Natural killer cell (primary cell): ENCODE results near the gene LAMTOR1. TPM values are rescaled to one million over a fixed set of nuclear protein-coding genes. Genes with fewer than 3 reads are reported as not detected.

ENCODE experiments used
- ATAC-seq, 3 donors: fragments of 150-1000 bp in 2 of 3; fragments of 200-7000 bp in 1 of 3; cut with Tn5 transposase; 1 replicate in 1 of 3; 2 replicates in 2 of 3; pipeline ENCODE4 v1.10.0; 2021; ENCODE audit warnings: mild to moderate bottlenecking in 2 of 3, moderate library complexity in 2 of 3
- DNase-seq, 2 donors: peaks; one replicate each; pipeline versions ENCODE4 v3.0.0 to v3.0.0-alpha.2; 2013 to 2021; ENCODE audit warnings: mixed read lengths in 1 of 2
- H3K27ac ChIP-seq: one replicate; pipeline ENCODE4 v1.5.1; 2013; ENCODE audit warnings: mild to moderate bottlenecking, low read length
- H3K27me3 ChIP-seq: one replicate; pipeline ENCODE4 v1.6.1; 2013; ENCODE audit warnings: low read length; ENCODE audit not compliant: control insufficient read depth, insufficient read depth
- H3K36me3 ChIP-seq: one replicate; pipeline ENCODE4 v1.6.1; 2013; ENCODE audit warnings: low read length; ENCODE audit not compliant: control insufficient read depth, insufficient read depth
- H3K4me1 ChIP-seq: one replicate; pipeline ENCODE4 v1.6.1; 2013; ENCODE audit warnings: low read length; ENCODE audit not compliant: control insufficient read depth, insufficient read depth
- H3K4me3 ChIP-seq: one replicate; pipeline ENCODE4 v1.5.1; 2013; ENCODE audit warnings: low read length
- H3K9me3 ChIP-seq: one replicate; pipeline ENCODE4 v1.6.1; 2013; ENCODE audit warnings: low read length; ENCODE audit not compliant: control insufficient read depth, insufficient read depth
- H3K27ac Mint-ChIP-seq, 2 donors: one replicate each; pipeline ENCODE4 v1.8.0; 2022; ENCODE audit warnings: mild to moderate bottlenecking in 2 of 2, mixed read lengths in 2 of 2, moderate library complexity in 1 of 2
- H3K27me3 Mint-ChIP-seq, 2 donors: one replicate each; pipeline ENCODE4 v1.8.0; 2022; ENCODE audit warnings: low read depth in 2 of 2, mixed read lengths in 2 of 2
- H3K36me3 Mint-ChIP-seq: one replicate; pipeline ENCODE4 v1.8.0; 2022; ENCODE audit warnings: mixed read lengths
- H3K4me1 Mint-ChIP-seq, 2 donors: one replicate each; pipeline ENCODE4 v1.8.0; 2022; ENCODE audit warnings: mixed read lengths in 2 of 2
- H3K4me3 Mint-ChIP-seq: one replicate; pipeline ENCODE4 v1.8.0; 2022; ENCODE audit warnings: mild to moderate bottlenecking, moderate library complexity, mixed read lengths
- H3K9me3 Mint-ChIP-seq, 2 donors: one replicate each; pipeline ENCODE4 v1.8.0; 2022; ENCODE audit warnings: mixed read lengths in 2 of 2
- WGBS: methylation state at CpG from one replicate; pipeline ENCODE4 v1.1.7; 2013; ENCODE audit warnings: missing lambda C conversion rate; ENCODE audit not compliant: insufficient coverage; 5-methylcytosine and 5-hydroxymethylcytosine counted together
- intact Hi-C: fragments of 100-400 bp; cut with micrococcal nuclease; formaldehyde crosslinking; loops from one replicate; pipeline ENCODE4 v1.14.2; 2022
- total RNA-seq, 4 donors: library from RNA; stranded (reverse); fragments of 120-200 nt in 1 of 4; gene quantifications; one replicate each; pipeline versions ENCODE4 v1.2.3 to v1.2.4, GENCODE V29; 2013 to 2022
- TF ChIP-seq, protein P1 (sequence below): fragments of 200-600 bp; IDR thresholded peaks from one replicate; pipeline ENCODE4 v1.8.0; 2022; ENCODE audit warnings: antibody characterized with exemption

LAMTOR1 gene
- total RNA-seq, 3 donors from 2014 or later (not counting 1 experiment from before 2014, with no cell fraction given), result 55.5 to 62.9 (median 56.2) TPM

DNA sequence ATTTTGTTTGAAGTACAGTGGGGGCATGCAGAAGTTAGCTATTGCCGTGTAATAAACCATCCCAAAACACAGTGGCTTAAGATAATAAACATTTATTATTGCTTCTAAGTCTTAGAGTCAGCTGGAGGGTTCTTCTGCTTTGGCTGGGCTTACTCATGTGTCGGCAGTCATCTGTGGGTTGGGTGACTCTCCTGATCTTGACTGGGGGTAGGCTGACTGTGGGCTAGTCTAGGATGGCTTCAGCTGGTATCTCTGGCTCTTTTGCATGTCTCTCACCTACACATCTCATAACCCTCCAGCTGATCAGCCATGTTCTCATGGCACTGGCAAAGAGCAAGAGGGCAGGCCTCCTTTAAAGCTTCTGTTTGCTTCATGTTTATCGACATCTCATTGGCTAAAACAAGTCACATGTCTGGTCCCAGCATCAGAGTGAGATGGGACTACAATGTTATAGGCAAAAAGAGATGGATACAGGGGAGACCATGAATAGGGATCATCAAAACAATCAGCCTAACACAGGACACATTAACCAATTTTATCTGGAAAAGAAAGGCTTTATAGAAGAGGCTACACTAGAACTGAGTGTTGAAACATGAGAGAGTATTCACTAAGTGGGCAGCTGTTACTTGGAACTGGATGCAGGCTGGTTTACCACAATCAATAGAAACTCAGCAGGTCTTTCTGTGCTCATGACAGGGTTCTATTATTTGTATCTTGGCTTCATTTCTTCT, 17.3 kb downstream of the LAMTOR1 start:
- Histone ChIP-seq H3K36me3 (peaks cover 14% of the 10 kb centered on the region), H3K4me3 (no peak overlapping the region), H3K4me1 (peaks cover 7% of the 10 kb centered on the region), H3K27ac (no peak overlapping the region), H3K27me3 (no peaks in the 10 kb centered on the region), H3K9me3 (no peaks in the 10 kb centered on the region)
- TF ChIP-seq, protein P1, sequence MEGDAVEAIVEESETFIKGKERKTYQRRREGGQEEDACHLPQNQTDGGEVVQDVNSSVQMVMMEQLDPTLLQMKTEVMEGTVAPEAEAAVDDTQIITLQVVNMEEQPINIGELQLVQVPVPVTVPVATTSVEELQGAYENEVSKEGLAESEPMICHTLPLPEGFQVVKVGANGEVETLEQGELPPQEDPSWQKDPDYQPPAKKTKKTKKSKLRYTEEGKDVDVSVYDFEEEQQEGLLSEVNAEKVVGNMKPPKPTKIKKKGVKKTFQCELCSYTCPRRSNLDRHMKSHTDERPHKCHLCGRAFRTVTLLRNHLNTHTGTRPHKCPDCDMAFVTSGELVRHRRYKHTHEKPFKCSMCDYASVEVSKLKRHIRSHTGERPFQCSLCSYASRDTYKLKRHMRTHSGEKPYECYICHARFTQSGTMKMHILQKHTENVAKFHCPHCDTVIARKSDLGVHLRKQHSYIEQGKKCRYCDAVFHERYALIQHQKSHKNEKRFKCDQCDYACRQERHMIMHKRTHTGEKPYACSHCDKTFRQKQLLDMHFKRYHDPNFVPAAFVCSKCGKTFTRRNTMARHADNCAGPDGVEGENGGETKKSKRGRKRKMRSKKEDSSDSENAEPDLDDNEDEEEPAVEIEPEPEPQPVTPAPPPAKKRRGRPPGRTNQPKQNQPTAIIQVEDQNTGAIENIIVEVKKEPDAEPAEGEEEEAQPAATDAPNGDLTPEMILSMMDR, result no peak
- Mint-ChIP-seq H3K27ac (peak overlapping the region; percentile 0 to 63), H3K36me3 (no peaks in the 10 kb centered on the region), H3K4me3 (no peak overlapping the region), H3K9me3 (no peaks in the 10 kb centered on the region), H3K27me3 (no peaks in the 10 kb centered on the region), H3K4me1 (peaks cover 9 to 16% of the 10 kb centered on the region in 2 donors)
- 97% methylated on average over 2 of the region's 3 CpGs for WGBS
- no peak for ATAC-seq
- DNase-seq, result no peak
- intact Hi-C loops, result no loop called here

DNA sequence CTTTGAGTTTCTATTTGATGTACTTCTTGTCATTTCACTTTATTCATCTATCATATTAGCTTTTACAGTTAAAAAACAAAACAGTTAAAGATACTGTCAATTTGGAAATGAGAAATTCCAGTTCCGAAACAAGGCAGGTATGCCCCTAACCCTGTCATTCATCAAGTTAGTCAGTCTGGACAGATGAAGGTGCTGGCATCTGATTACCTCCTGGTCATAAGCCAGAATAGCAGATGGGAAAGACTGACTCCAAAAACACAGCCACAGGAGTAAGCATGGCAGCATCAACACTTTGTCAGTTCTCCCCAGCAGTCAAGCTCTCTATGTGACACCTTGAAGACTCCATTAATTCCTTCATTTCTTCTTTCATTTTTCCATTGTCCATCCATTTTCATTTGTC, 18.1 kb downstream of the LAMTOR1 start:
- H3K36me3 Mint-ChIP-seq, result no peaks in the 10 kb centered on the region
- Histone ChIP-seq H3K27ac (no peak overlapping the region), H3K4me3 (no peak overlapping the region), H3K4me1 (peaks cover 11% of the 10 kb centered on the region), H3K36me3 (peaks cover 14% of the 10 kb centered on the region), H3K27me3 (no peaks in the 10 kb centered on the region), H3K9me3 (no peaks in the 10 kb centered on the region)
- H3K4me3 Mint-ChIP-seq, result no peak overlapping the region
- H3K27ac Mint-ChIP-seq, result peak overlapping the region in 1 of 2 donors; percentile 63
- DNase-seq (no peak), ATAC-seq (no peak)
- peaks cover 17 to 25% of the 10 kb centered on the region in 2 donors for H3K4me1 Mint-ChIP-seq
- H3K27me3 Mint-ChIP-seq, result no peaks in the 10 kb centered on the region
- TF ChIP-seq, protein P1, result no peak
- WGBS, result 100% methylated on average over 1 of the region's 1 CpG
- H3K9me3 Mint-ChIP-seq, result no peaks in the 10 kb centered on the region
- intact Hi-C loops, result no loop called here

DNA sequence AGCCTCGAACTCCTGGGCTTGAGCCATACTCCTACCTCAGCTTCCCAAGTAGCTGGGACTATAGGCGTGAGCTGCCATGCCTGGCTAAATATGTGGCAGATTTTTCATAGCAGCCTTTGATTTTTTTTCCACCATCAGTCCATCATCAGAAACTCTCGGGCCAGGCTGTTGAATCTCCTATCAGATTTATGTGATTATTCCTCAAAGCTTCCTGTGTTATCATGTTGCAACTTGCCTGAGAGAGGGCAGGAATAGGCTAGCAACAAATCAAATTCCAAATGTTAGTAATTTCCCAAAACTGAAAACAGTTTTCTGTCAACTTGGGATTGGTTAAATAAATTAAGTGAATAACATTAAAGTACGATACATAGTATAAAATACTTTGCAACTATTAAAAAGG, 19.0 kb downstream of the LAMTOR1 start:
- H3K27ac Mint-ChIP-seq, result no peak overlapping the region

More for the DNA sequence above, 19.0 kb downstream of the LAMTOR1 start:
- Histone ChIP-seq H3K4me1 (peaks cover 20% of the 10 kb centered on the region), H3K27me3 (no peaks in the 10 kb centered on the region), H3K27ac (no peak overlapping the region), H3K9me3 (no peaks in the 10 kb centered on the region), H3K4me3 (no peak overlapping the region), H3K36me3 (peaks cover 10% of the 10 kb centered on the region)
- 90% methylated on average over 3 of the region's 4 CpGs for WGBS
- intact Hi-C loops, result no loop called here
- Mint-ChIP-seq H3K4me3 (no peak overlapping the region), H3K9me3 (no peaks in the 10 kb centered on the region), H3K4me1 (peaks cover 24 to 29% of the 10 kb centered on the region in 2 donors), H3K27me3 (no peaks in the 10 kb centered on the region), H3K36me3 (no peaks in the 10 kb centered on the region)
- no peak for DNase-seq
- TF ChIP-seq, protein P1, result no peak
- ATAC-seq, result no peak
